H1 (cell line): ENCODE results near the gene SLC16A5. TPM values are rescaled to one million over a fixed set of nuclear protein-coding genes. Genes with fewer than 3 reads are reported as not detected.

Experiments
- CTCF ChIA-PET: fragments of 300-600 bp; sonication (Branson Sonifier 250); formaldehyde crosslinking; loops from one replicate; lab custom pipeline; 2021; ENCODE audit not compliant: partially characterized antibody; lab: Charles Lee
- POLR2A ChIA-PET: fragments of 300-600 bp; sonication (Branson Sonifier 250); formaldehyde crosslinking; loops from one replicate; lab custom pipeline; 2021; ENCODE audit warnings: inconsistent platforms; ENCODE audit not compliant: partially characterized antibody; lab: Charles Lee
- DNase-seq, 2 experiments: peaks; one replicate each; pipeline versions ENCODE4 v3.0.0 to v3.0.0-alpha.2; 2010 to 2022; ENCODE audit warnings: low spot score in 2 of 2, low read depth in 1 of 2, mixed read lengths in 1 of 2
- FAIRE-seq: peaks from 2 replicates; lab custom pipeline; 2011; peaks lifted over from hg19 to GRCh38; lab: Jason Lieb, UNC
- H2AFZ ChIP-seq: 2 replicates; pipeline ENCODE4 v1.8.1; 2012; ENCODE audit warnings: low read length, inconsistent platforms
- H2AK5ac ChIP-seq: 2 replicates; pipeline ENCODE4 v1.6.1; 2013; ENCODE audit warnings: low read depth, low read length
- H2BK120ac ChIP-seq: replicated peaks from 2 replicates; pipeline ENCODE3; 2013; ENCODE audit warnings: low read depth, low read length, inconsistent platforms
- H2BK12ac ChIP-seq: 2 replicates; pipeline ENCODE4 v1.6.1; 2013; ENCODE audit warnings: low read depth, low read length
- H2BK15ac ChIP-seq: 2 replicates; pipeline ENCODE4 v1.6.1; 2013; ENCODE audit warnings: low read length
- H2BK20ac ChIP-seq: 2 replicates; pipeline ENCODE4 v1.6.1; 2013; ENCODE audit warnings: low read length
- H2BK5ac ChIP-seq: 2 replicates; pipeline ENCODE4 v1.6.1; 2013; ENCODE audit warnings: low read depth, low read length
- H3K14ac ChIP-seq: 2 replicates; pipeline ENCODE4 v1.6.1; 2013; ENCODE audit warnings: inconsistent platforms; ENCODE audit not compliant: insufficient read length
- H3K18ac ChIP-seq: 2 replicates; pipeline ENCODE4 v1.6.1; 2013; ENCODE audit warnings: low read length; ENCODE audit errors: extremely low read depth
- H3K23ac ChIP-seq: 2 replicates; pipeline ENCODE4 v1.6.1; 2013; ENCODE audit warnings: inconsistent platforms; ENCODE audit not compliant: insufficient read length
- H3K23me2 ChIP-seq: 2 replicates; pipeline ENCODE4 v1.6.1; 2013; ENCODE audit warnings: low read depth, low read length
- H3K27ac ChIP-seq: 2 replicates; pipeline ENCODE4 v1.6.1; 2011; ENCODE audit warnings: low read depth, low read length, inconsistent platforms
- H3K27me3 ChIP-seq, 4 experiments: replicated peaks in 1 of 4; 1 replicate in 1 of 4; 2 replicates in 3 of 4; pipeline versions ENCODE4 v1.6.1 to v1.8.1; 2011 to 2013; ENCODE audit warnings: low read length in 3 of 4, mild to moderate bottlenecking in 3 of 4, inconsistent platforms in 2 of 4, mixed read lengths in 2 of 4, moderate library complexity in 1 of 4; ENCODE audit not compliant: control insufficient read depth in 3 of 4, insufficient read depth in 3 of 4; ENCODE audit errors: extremely low read depth in 1 of 4
- H3K36me3 ChIP-seq, 4 experiments: 2 replicates each; pipeline versions ENCODE4 v1.6.1 to v1.8.1; 2011 to 2013; ENCODE audit warnings: mild to moderate bottlenecking in 4 of 4, low read length in 3 of 4, moderate library complexity in 2 of 4, control low read depth in 1 of 4, inconsistent platforms in 1 of 4; ENCODE audit not compliant: insufficient read depth in 4 of 4, control insufficient read depth in 2 of 4
- H3K4ac ChIP-seq: replicated peaks from 2 replicates; pipeline ENCODE3; 2013; ENCODE audit warnings: low read length, low read depth, mixed read lengths, inconsistent platforms; ENCODE audit not compliant: insufficient read length
- H3K4me1 ChIP-seq, 4 experiments: replicated peaks in 1 of 4; 1 replicate in 1 of 4; 2 replicates in 3 of 4; pipeline versions ENCODE4 v1.6.1 to v1.8.1; 2011 to 2013; ENCODE audit warnings: low read length in 3 of 4, inconsistent platforms in 2 of 4, mixed read lengths in 1 of 4; ENCODE audit not compliant: insufficient read depth in 4 of 4, control insufficient read depth in 3 of 4
- H3K4me2 ChIP-seq, 2 experiments: 2 replicates each; pipeline versions ENCODE4 v1.6.1 to v1.8.1; 2011 to 2013; ENCODE audit warnings: low read depth in 2 of 2, low read length in 2 of 2, control low read depth in 1 of 2, inconsistent platforms in 1 of 2, mild to moderate bottlenecking in 1 of 2; ENCODE audit not compliant: insufficient read depth in 1 of 2
- H3K4me3 ChIP-seq, 4 experiments: fragments of 200-600, 300-600 bp in 1 of 4; sonication (generic), shearing (Covaris generic), sonication (Bioruptor Twin) in 1 of 4; 2 replicates each; pipeline versions ENCODE4 v1.5.1 to v1.8.1; 2011 to 2016; ENCODE audit warnings: low read length in 4 of 4, low read depth in 3 of 4, control low read depth in 2 of 4, inconsistent platforms in 2 of 4, mild to moderate bottlenecking in 2 of 4, mixed read lengths in 1 of 4, moderate library complexity in 1 of 4; ENCODE audit not compliant: insufficient read depth in 2 of 4; ENCODE audit errors: extremely low read depth in 1 of 4
- H3K56ac ChIP-seq: replicated peaks from 2 replicates; pipeline ENCODE3; 2013; ENCODE audit warnings: low read depth, mild to moderate bottlenecking, mixed read lengths, low read length, inconsistent platforms; ENCODE audit not compliant: insufficient read length
- H3K79me1 ChIP-seq: 2 replicates; pipeline ENCODE4 v1.6.1; 2013; ENCODE audit warnings: low read depth, low read length, control low read depth
- H3K79me2 ChIP-seq, 2 experiments: 2 replicates each; pipeline versions ENCODE4 v1.6.1 to v1.8.1; 2012 to 2013; ENCODE audit warnings: low read length in 2 of 2, mild to moderate bottlenecking in 2 of 2, inconsistent platforms in 1 of 2; ENCODE audit not compliant: insufficient read depth in 2 of 2, control insufficient read depth in 1 of 2
- H3K9ac ChIP-seq, 4 experiments: replicated peaks in 1 of 4; 1 replicate in 1 of 4; 2 replicates in 3 of 4; pipeline versions ENCODE4 v1.6.1 to v1.8.1; 2011 to 2013; ENCODE audit warnings: low read depth in 3 of 4, low read length in 3 of 4, control low read depth in 2 of 4, mild to moderate bottlenecking in 2 of 4, moderate library complexity in 2 of 4, inconsistent platforms in 1 of 4; ENCODE audit errors: extremely low read depth in 1 of 4
- H3K9me3 ChIP-seq, 2 experiments: 2 replicates each; pipeline versions ENCODE4 v1.6.1 to v1.8.1; 2012 to 2013; ENCODE audit warnings: mild to moderate bottlenecking in 2 of 2, moderate library complexity in 2 of 2, control low read depth in 1 of 2, inconsistent platforms in 1 of 2, low read depth in 1 of 2, low read length in 1 of 2, mixed read lengths in 1 of 2; ENCODE audit not compliant: insufficient read depth in 2 of 2
- H4K20me1 ChIP-seq, 2 experiments: replicated peaks in 1 of 2; 2 replicates each; pipeline versions ENCODE3 to v1.8.1; 2011 to 2013; ENCODE audit warnings: inconsistent platforms in 2 of 2, low read length in 2 of 2, mild to moderate bottlenecking in 1 of 2; ENCODE audit not compliant: insufficient read depth in 2 of 2, control insufficient read depth in 1 of 2
- H4K5ac ChIP-seq: 2 replicates; pipeline ENCODE4 v1.6.1; 2013; ENCODE audit warnings: low read length, low read depth, mixed read lengths, inconsistent platforms; ENCODE audit not compliant: insufficient read length
- H4K8ac ChIP-seq: 2 replicates; pipeline ENCODE4 v1.8.0; 2013; ENCODE audit warnings: mild to moderate bottlenecking, moderate library complexity, low read length, inconsistent platforms; ENCODE audit not compliant: insufficient read depth; ENCODE audit errors: extremely low read depth
- H4K91ac ChIP-seq: replicated peaks from 2 replicates; pipeline ENCODE3; 2013; ENCODE audit warnings: low read length, mixed read lengths, inconsistent platforms; ENCODE audit not compliant: insufficient read length
- GTF2F1 ChIP-seq: IDR thresholded peaks from 2 replicates; pipeline ENCODE4 v1.6.1; 2012; ENCODE audit warnings: low read depth, low read length, improper control_type of control experiment, borderline replicate concordance
- JUND ChIP-seq: IDR thresholded peaks from 2 replicates; pipeline ENCODE4 v1.6.1; 2011; ENCODE audit warnings: mild to moderate bottlenecking, improper control_type of control experiment, low read length
- WGBS, 2 experiments: shearing (Covaris generic) in 1 of 2; methylation state at CpG; one replicate each; pipeline versions ENCODE4 v1.1.6 to v1.1.7; 2013 to 2015; ENCODE audit warnings: low lambda C conversion rate in 2 of 2, mixed read lengths in 2 of 2, inconsistent platforms in 1 of 2, low coverage in 1 of 2, missing lambda C conversion rate in 1 of 2; ENCODE audit not compliant: insufficient replicate concordance in 2 of 2, insufficient coverage in 1 of 2, insufficient read length in 1 of 2; ENCODE audit errors: extremely low coverage in 1 of 2, missing lambda C conversion rate in 1 of 2; 5-methylcytosine and 5-hydroxymethylcytosine counted together
- polyA plus RNA-seq, 7 experiments: library from polyadenylated mRNA; depleted of rRNA in 3 of 7; stranded (reverse) in 5 of 7; unstranded in 2 of 7; fragments of >200 nt in 5 of 7; fragments of 200-250 nt in 2 of 7; gene quantifications; 1 replicate in 5 of 7; 2 replicates in 1 of 7; 4 replicates in 1 of 7; pipeline versions ENCODE4 v1.2.1 to v1.2.3, GENCODE V29; 2011 to 2013; ENCODE audit warnings: missing spikeins in 2 of 7, mixed read lengths in 2 of 7
- total RNA-seq: library from RNA; stranded (reverse); fragmentation: NEBNext Ultra II Directional; extraction: Animal tissue kit (Norgen Biotek cat#: 25700); gene quantifications from 2 replicates; pipeline ENCODE4 v1.2.1, GENCODE V29; 2021

The SLC16A5 gene
- total and polyA plus RNA-seq, 2 of the 8 experiments (the other 6 are each of a cell fraction or from before 2014, with no cell fraction given), result 17.1 to 34.7 TPM

GRCh38 chr17:75111777-75112335, 24.1 kb downstream of the SLC16A5 start:
- 96% methylated on average over 7 of the region's 7 CpGs; no CpG with 5 or more reads in 1 of the 2 experiments for WGBS, 2 experiments
- POLR2A ChIA-PET, result interaction anchor here (2.0 kb wide), 1 partner anchor 24 kb away, joined by 7 read pairs; the partner anchor contains the start of gene SLC16A5

More at GRCh38 chr17:75111777-75112335, 24.1 kb downstream of the SLC16A5 start:
- CTCF ChIA-PET, result interaction anchor here (0.6 to 9.6 kb wide), 7 partner anchors 15 to 70 kb away, joined by 3 to 239 read pairs (median 4); partner anchors contain the start of gene NT5C
- Histone ChIP-seq H2AK5ac (no peak overlapping the region), H2AFZ (no peak overlapping the region), H2BK12ac (no peak overlapping the region), H2BK15ac (no peak overlapping the region), H3K27ac (no peak overlapping the region), H3K79me1 (peaks cover 5% of the 10 kb centered on the region; the same call in 1 of the 2 replicates), H4K91ac (no peak overlapping the region), H3K14ac (no peak overlapping the region), H2BK20ac (no peak overlapping the region), H3K4me3 (no peak overlapping the region), H3K23ac (no peak overlapping the region), H3K36me3 (no peaks in the 10 kb centered on the region), H3K4me1 (peaks cover 0 to 2% (median under 1%) of the 10 kb centered on the region in 4 experiments; a peak in 3 of 7 replicates), H3K79me2 (peaks cover 0 to 3% of the 10 kb centered on the region in 2 experiments; a peak in 1 of 4 replicates), H3K18ac (no peak overlapping the region), H3K56ac (no peak overlapping the region), H3K23me2 (peaks cover 12% of the 10 kb centered on the region; the same call in 1 of the 2 replicates), H4K8ac (no peak overlapping the region), H4K5ac (no peak overlapping the region), H3K4me2 (no peak overlapping the region), H4K20me1 (no peaks in the 10 kb centered on the region), H2BK120ac (no peak overlapping the region), H2BK5ac (no peak overlapping the region), H3K9ac (no peak overlapping the region), H3K27me3 (no peaks in the 10 kb centered on the region), H3K9me3 (no peaks in the 10 kb centered on the region)
- no peak for DNase-seq
- no peak for FAIRE-seq
- TF ChIP-seq GTF2F1, result no peak
- no peak for TF ChIP-seq JUND
- TF ChIP-seq, all 59 proteins: peak for 0
- H3K4ac ChIP-seq, result no peak overlapping the region
